ENCODE results near the gene SORCS2.

DNA sequence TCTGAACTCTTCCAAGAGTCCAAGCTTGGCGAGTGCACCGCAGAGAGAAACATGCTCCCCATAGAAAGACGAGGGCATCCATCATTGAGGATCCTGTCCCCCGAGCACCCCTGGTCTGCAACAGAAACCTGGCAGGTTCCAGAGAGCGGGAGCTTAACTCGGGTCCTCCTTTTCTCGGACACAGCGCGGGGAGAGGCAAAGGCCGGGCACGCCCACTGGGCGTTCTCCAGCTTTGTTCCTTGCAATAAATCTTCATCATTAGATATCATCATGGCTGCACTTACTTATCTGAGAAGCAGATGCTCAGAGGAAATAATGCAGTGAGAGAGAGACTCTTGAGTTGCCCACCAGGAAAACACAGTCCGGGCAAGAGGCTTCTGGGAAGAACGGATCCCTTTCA is 332.5 kb downstream of the SORCS2 start:
- TF ChIP-seq POLR2A (IDR thresholded peaks at IDR 0.05), result no peak
- TF ChIP-seq, protein P1, sequence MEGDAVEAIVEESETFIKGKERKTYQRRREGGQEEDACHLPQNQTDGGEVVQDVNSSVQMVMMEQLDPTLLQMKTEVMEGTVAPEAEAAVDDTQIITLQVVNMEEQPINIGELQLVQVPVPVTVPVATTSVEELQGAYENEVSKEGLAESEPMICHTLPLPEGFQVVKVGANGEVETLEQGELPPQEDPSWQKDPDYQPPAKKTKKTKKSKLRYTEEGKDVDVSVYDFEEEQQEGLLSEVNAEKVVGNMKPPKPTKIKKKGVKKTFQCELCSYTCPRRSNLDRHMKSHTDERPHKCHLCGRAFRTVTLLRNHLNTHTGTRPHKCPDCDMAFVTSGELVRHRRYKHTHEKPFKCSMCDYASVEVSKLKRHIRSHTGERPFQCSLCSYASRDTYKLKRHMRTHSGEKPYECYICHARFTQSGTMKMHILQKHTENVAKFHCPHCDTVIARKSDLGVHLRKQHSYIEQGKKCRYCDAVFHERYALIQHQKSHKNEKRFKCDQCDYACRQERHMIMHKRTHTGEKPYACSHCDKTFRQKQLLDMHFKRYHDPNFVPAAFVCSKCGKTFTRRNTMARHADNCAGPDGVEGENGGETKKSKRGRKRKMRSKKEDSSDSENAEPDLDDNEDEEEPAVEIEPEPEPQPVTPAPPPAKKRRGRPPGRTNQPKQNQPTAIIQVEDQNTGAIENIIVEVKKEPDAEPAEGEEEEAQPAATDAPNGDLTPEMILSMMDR (IDR thresholded peaks at IDR 0.05 in 4 of 5, conservative IDR thresholded peaks at IDR 0.05 in 1 of 5), result no peak

All from gastrocnemius medialis (tissue), 4 donors.